ENCODE measurements around the gene SIM2. TPM values are rescaled to one million over a fixed set of nuclear protein-coding genes. Genes with fewer than 3 reads are reported as not detected.

SIM2 gene, protein sequence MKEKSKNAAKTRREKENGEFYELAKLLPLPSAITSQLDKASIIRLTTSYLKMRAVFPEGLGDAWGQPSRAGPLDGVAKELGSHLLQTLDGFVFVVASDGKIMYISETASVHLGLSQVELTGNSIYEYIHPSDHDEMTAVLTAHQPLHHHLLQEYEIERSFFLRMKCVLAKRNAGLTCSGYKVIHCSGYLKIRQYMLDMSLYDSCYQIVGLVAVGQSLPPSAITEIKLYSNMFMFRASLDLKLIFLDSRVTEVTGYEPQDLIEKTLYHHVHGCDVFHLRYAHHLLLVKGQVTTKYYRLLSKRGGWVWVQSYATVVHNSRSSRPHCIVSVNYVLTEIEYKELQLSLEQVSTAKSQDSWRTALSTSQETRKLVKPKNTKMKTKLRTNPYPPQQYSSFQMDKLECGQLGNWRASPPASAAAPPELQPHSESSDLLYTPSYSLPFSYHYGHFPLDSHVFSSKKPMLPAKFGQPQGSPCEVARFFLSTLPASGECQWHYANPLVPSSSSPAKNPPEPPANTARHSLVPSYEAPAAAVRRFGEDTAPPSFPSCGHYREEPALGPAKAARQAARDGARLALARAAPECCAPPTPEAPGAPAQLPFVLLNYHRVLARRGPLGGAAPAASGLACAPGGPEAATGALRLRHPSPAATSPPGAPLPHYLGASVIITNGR
- total RNA-seq (2014; rRNA removed; shearing (Covaris generic)) = not detected in 2 replicates
- not detected in 2 replicates for total RNA-seq (2022)
- percentile 5 among the genes with signal in this experiment for Bru-seq, nascent RNA
- BruChase-seq, experiment 1, labeled RNA remaining after a 6-hour chase = not detected
- percentile 8 among the genes with signal in this experiment for BruChase-seq, experiment 2, labeled RNA remaining after a 2-hour chase
- long read RNA-seq = 0 reads

DNA sequence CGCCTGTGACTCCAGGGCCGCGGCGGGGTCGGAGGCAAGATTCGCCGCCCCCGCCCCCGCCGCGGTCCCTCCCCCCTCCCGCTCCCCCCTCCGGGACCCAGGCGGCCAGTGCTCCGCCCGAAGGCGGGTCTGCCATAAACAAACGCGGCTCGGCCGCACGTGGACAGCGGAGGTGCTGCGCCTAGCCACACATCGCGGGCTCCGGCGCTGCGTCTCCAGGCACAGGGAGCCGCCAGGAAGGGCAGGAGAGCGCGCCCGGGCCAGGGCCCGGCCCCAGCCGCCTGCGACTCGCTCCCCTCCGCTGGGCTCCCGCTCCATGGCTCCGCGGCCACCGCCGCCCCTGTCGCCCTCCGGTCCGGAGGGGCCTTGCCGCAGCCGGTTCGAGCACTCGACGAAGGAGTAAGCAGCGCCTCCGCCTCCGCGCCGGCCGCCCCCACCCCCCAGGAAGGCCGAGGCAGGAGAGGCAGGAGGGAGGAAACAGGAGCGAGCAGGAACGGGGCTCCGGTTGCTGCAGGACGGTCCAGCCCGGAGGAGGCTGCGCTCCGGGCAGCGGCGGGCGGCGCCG lies at the start of gene SIM2:
Gene SIM2 (plus strand): TSS at position 135 of the 565 bp plus-strand sequence. CDS start 632 bp downstream, outside the sequence.
- Histone ChIP-seq H2AFZ (ENCODE audit: low read length) (no peak within 1 kb of the TSS), H3K9me2 (ENCODE audit: insufficient read depth, low read length) (no peaks in the 10 kb centered on the region), H3K4me1 (ENCODE audit: insufficient read depth, low read length, poor library complexity, severe bottlenecking) (no peaks in the 10 kb centered on the region), H3K36me3 (ENCODE audit: insufficient read depth, low read length) (no peaks in the 10 kb centered on the region), H3K4me2 (ENCODE audit: low read length) (no peak within 1 kb of the TSS), H3K9me3 (ENCODE audit: low read length) (no peaks in the 10 kb centered on the region), H3K27ac (ENCODE audit: low read depth, low read length, poor library complexity, severe bottlenecking) (no peak within 1 kb of the TSS), H3K79me2 (ENCODE audit: insufficient read depth, low read depth, low read length) (no peaks in the 10 kb centered on the region), H4K20me1 (ENCODE audit: insufficient read depth, low read length) (no peaks in the 10 kb centered on the region), H3K4me3 (ENCODE audit: low read depth, low read length, poor library complexity, severe bottlenecking) (no peak within 1 kb of the TSS)
- CTCF ChIA-PET (ENCODE audit: unreplicated experiment) = no interaction called here
- no peak for DNase-seq (ENCODE audit: low spot score)
- intact Hi-C loops (cut with micrococcal nuclease; ENCODE audit: unreplicated experiment) = no loop called here
- TF ChIP-seq, protein P1, sequence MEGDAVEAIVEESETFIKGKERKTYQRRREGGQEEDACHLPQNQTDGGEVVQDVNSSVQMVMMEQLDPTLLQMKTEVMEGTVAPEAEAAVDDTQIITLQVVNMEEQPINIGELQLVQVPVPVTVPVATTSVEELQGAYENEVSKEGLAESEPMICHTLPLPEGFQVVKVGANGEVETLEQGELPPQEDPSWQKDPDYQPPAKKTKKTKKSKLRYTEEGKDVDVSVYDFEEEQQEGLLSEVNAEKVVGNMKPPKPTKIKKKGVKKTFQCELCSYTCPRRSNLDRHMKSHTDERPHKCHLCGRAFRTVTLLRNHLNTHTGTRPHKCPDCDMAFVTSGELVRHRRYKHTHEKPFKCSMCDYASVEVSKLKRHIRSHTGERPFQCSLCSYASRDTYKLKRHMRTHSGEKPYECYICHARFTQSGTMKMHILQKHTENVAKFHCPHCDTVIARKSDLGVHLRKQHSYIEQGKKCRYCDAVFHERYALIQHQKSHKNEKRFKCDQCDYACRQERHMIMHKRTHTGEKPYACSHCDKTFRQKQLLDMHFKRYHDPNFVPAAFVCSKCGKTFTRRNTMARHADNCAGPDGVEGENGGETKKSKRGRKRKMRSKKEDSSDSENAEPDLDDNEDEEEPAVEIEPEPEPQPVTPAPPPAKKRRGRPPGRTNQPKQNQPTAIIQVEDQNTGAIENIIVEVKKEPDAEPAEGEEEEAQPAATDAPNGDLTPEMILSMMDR (conservative IDR thresholded peaks at IDR 0.05; ENCODE audit: low read length) = no peak
- no peak for TF ChIP-seq EZH2phosphoT487 (IDR thresholded peaks at IDR 0.05; ENCODE audit: borderline replicate concordance, low read depth, low read length)
- POLR2A ChIA-PET = no interaction called here
- no TSS peak for BruUV-seq (replicated peaks)

DNA sequence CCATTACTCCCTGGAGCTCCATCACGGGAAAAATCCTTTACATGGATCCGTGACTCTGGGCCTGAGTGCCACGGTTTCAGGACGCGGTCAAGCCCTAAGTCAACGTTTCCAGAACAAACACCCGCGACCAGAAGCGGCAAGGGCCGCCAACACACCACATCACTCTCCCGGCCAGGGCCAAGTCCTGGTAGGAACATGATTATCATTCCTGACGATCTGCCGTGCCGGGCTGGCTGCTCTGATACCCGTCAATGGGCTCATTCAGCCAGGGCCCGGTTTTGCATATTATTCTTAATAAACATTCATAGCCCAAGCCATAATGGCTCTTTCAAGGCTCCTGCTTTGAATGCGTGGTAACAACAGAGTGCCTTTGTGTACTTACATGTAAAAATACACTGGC lies 44.6 kb upstream of the SIM2 start:
- ChIA-PET CTCF (ENCODE audit: unreplicated experiment) (no interaction called here), POLR2A (interaction anchor here (0.6 kb wide), 1 partner anchor 515 kb away, joined by 3 read pairs; no protein-coding TSS in a partner anchor)
- no peaks in the 10 kb centered on the region for H3K36me3 ChIP-seq (ENCODE audit: insufficient read depth, low read length)
- no peaks in the 10 kb centered on the region for H3K9me3 ChIP-seq (ENCODE audit: low read length)
- no peak overlapping the region for H3K4me2 ChIP-seq (ENCODE audit: low read length)
- H2AFZ ChIP-seq (ENCODE audit: low read length) = no peak overlapping the region
- H4K20me1 ChIP-seq (ENCODE audit: insufficient read depth, low read length) = no peaks in the 10 kb centered on the region
- no peak overlapping the region for H3K4me3 ChIP-seq (ENCODE audit: low read depth, low read length, poor library complexity, severe bottlenecking)
- no peaks in the 10 kb centered on the region for H3K79me2 ChIP-seq (ENCODE audit: insufficient read depth, low read depth, low read length)
- H3K9me2 ChIP-seq (ENCODE audit: insufficient read depth, low read length) = no peaks in the 10 kb centered on the region
- DNase-seq (ENCODE audit: low spot score) = no peak
- H3K4me1 ChIP-seq (ENCODE audit: insufficient read depth, low read length, poor library complexity, severe bottlenecking) = no peaks in the 10 kb centered on the region
- no peak overlapping the region for H3K27ac ChIP-seq (ENCODE audit: low read depth, low read length, poor library complexity, severe bottlenecking)
- TF ChIP-seq, protein P1 (conservative IDR thresholded peaks at IDR 0.05; ENCODE audit: low read length) = no peak
- no peak for TF ChIP-seq EZH2phosphoT487 (IDR thresholded peaks at IDR 0.05; ENCODE audit: borderline replicate concordance, low read depth, low read length)
- intact Hi-C loops (cut with micrococcal nuclease; ENCODE audit: unreplicated experiment) = no loop called here
- BruUV-seq (replicated peaks) = no TSS peak

Data from OCI-LY7 (cell line).